Measurements from ENCODE around the gene IQGAP1. TPM values are rescaled to one million over a fixed set of nuclear protein-coding genes. Genes with fewer than 3 reads are reported as not detected.

The IQGAP1 gene
- total RNA-seq, 1 experiment from 2014 or later = 106 TPM

GRCh38 chr15:90388462-90389380 is 679 bp downstream of the IQGAP1 start (continued):
- TF ChIP-seq ATF6 (CRISPR knock-in tag; IDR thresholded peaks at IDR 0.05) = no peak
- no peak for TF ChIP-seq ZNF532 (CRISPR knock-in tag; IDR thresholded peaks at IDR 0.05; ENCODE audit: borderline replicate concordance)
- TF ChIP-seq AR (CRISPR knock-in tag; IDR thresholded peaks at IDR 0.05) = no peak
- no peak for TF ChIP-seq IRF2 (CRISPR knock-in tag; IDR thresholded peaks at IDR 0.05; ENCODE audit: borderline replicate concordance, low read depth)
- TF ChIP-seq TEAD1 (CRISPR knock-in tag; IDR thresholded peaks at IDR 0.05) = no peak
- no peak for TF ChIP-seq MLX (CRISPR knock-in tag; IDR thresholded peaks at IDR 0.05)
- TF ChIP-seq PRRX2 (CRISPR knock-in tag; IDR thresholded peaks at IDR 0.05) = no peak
- TF ChIP-seq ZNF671 (CRISPR knock-in tag; IDR thresholded peaks at IDR 0.05) = no peak
- no peak for TF ChIP-seq HMGA2 (CRISPR knock-in tag; IDR thresholded peaks at IDR 0.05)
- no peak; the same call in 1 of the 2 replicates for TF ChIP-seq FOXP1 (CRISPR knock-in tag; IDR thresholded peaks at IDR 0.05; ENCODE audit: borderline replicate concordance)
- no peak for TF ChIP-seq CREM (CRISPR knock-in tag; IDR thresholded peaks at IDR 0.05)
- TF ChIP-seq MYBL2 (CRISPR knock-in tag; IDR thresholded peaks at IDR 0.05) = 0 out of 2 replicates have a peak, but pooled peaks have one; percentile 39
- no peak for TF ChIP-seq ZNF317 (CRISPR knock-in tag; IDR thresholded peaks at IDR 0.05; ENCODE audit: borderline replicate concordance, low read depth)
- no peak for TF ChIP-seq NR1H2 (CRISPR knock-in tag; IDR thresholded peaks at IDR 0.05)
- no peak for TF ChIP-seq NR3C1 (CRISPR knock-in tag; conservative IDR thresholded peaks at IDR 0.05; ENCODE audit: low read depth)

- 0 out of 2 replicates have a peak, but pooled peaks cover 2% of the 10 kb centered on the region for H3K36me3 Mint-ChIP-seq
- peak overlapping the region; percentile 60; the same call in 1 of the 2 replicates for H3K27ac Mint-ChIP-seq
- ATAC-seq (no peak), DNase-seq (ENCODE audit: low spot score) (no peak)
- ChIA-PET POLR2A (interaction anchor here (0.6 kb wide), 2 partner anchors 11 to 37 kb away, joined by 3 to 9 read pairs; no protein-coding TSS in a partner anchor), CTCF (interaction anchor here (0.7 to 2.7 kb wide), 2 partner anchors 69 to 94 kb away, joined by 4 to 27 read pairs; no protein-coding TSS in a partner anchor)
- TF ChIP-seq PRRX2 (CRISPR knock-in tag; IDR thresholded peaks at IDR 0.05) = no peak
- peak; percentile 82; the same call in 1 of the 2 replicates for TF ChIP-seq ZNF121 (CRISPR knock-in tag; IDR thresholded peaks at IDR 0.05)
- no peaks in the 10 kb centered on the region for H3K27me3 Mint-ChIP-seq (ENCODE audit: low read depth)
- H3K4me3 Mint-ChIP-seq = peak overlapping the region; percentile 83
- peaks cover 54% of the 10 kb centered on the region for H3K4me1 Mint-ChIP-seq
- no peaks in the 10 kb centered on the region; the same call in 1 of the 2 replicates for H3K9me3 Mint-ChIP-seq
Observed at GRCh38 chr15:90389513-90389912, 1.5 kb downstream of the IQGAP1 start.

Measured in WTC11 (cell line).